HS-5 (cell line): ENCODE results near the gene ANAPC16.
"Not testable (repeated sequence)": the region's sequence is repeated elsewhere in the genome, so short reads cannot be mapped to it uniquely, and the experiment has no call there.

Experiments used
- DNase-seq: peaks from one replicate; pipeline ENCODE4 v3.0.0-alpha.2; 2012; ENCODE audit warnings: low read depth

ANAPC16 gene

DNA sequence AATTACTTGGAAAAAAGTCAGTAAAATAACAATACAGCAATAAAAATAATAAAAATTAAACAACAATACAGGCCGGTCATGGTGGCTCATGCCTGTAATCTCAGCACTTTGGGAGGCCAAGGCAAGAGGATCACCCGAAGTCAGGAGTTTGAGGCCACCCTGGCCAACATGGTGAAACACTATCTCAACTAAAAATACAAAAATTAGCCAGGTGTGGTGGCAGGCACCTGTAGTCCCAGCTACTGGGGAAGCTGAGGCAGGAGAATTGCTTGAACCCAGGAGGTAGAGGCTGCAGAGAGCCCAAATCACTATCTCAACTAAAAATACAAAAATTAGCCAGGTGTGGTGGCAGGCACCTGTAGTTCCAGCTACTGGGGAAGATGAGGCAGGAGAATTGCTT is 4.0 kb upstream of the ANAPC16 start:
- not testable (repeated sequence) for DNase-seq

DNA sequence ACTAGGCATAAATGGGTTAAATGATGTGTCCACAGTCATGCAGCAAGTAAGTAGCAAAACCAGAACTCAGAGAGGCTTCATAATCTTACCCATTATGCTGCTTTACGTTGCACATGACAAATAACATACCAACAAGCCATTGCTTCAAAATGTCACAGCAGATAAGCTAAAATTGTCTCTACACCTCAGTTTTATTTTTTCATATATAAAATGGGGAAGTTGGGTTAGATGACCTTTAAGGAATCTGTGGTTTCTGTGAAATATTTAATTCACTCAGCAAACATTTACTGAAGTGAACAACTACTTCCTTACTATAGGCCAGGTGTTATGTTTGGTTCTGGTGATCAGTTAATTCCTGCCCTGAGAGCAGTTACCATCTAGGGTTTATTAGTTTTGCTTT is 2.5 kb downstream of the ANAPC16 start:
- no peak for DNase-seq

DNA sequence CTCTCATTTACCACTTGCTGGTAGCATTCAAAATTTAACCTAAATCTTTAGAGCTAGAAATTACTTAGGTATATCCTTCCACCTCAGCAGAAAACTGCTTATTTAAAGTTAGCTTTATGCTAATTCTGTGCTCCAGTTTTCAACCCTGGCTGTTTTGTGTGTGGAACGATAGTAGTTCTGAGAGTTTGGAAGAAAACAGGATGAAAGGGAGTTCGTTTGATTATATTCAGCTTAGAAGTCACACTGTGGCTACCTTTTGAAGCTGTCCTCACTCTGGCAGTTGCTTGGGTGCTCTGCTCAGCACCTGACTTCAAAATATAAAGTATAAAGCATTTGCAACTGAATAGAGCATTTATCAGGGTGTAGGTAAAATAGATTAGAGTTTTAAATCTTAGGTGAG is 2.9 kb downstream of the ANAPC16 start:
- no peak for DNase-seq

DNA sequence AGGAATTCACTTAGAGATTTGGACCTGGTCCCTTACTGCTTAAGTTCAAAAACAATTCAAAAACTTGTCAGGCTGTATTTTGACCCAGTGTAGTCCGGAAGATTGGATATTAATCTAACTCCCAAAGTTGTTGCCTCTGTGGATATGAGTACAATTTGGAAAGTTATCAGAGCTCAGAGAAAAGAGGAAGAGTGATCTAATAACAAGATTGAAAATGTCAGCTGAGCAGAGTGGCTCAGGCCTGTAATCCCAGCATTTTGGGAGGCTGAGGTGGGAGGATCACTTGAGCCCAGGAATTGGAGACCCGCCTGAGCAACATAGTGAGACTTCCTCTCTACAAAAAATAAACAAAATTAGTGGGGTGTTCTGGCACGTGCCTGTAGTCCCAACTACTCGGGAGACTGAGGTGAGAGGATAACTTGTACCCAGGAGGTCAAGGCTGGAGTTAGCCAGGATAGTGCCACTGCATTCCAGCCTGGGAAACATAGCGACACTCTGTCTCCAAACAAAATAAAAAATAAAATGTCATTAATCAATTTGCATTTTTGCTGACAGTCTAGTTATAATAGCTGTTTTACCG is 3.5 kb downstream of the ANAPC16 start:
- DNase-seq = no peak

DNA sequence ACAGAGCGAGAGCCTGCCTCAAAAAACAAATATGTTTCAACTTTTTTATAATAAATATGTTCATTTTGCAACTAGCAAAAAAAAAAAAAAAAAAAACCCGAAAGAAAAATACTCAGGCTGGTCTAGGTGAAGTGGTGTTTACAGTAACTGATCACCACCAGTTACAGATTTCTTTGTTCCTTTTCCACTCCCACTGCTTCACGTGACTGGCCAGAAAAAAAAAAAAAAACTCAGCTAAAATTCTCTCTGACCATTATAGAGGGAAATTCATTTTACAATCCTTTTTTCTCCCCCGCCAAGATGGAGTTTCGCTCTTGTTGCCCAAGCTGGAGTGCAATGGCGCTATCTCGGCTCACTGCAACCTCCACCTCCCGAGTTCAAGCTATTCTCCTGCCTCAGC is 4.8 kb downstream of the ANAPC16 start:
- no peak for DNase-seq

DNA sequence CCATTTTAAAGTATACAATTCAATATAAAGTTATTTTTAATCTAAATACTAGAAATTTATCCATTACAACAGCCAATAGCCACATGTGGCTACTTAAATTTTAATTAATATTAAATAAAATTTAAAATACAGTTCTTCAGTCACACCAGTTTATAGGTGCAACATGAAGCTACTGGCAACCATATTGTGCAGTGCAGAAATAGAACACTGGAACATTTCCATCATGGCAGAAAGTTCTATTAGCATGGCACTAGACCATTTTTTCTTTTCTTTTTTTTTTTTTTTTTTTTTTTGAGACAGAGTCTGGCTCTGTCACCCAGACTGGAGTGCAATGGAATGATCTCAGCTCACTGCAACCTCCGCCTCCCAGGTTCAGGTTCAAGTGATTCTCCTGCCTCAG is 5.5 kb downstream of the ANAPC16 start:
- DNase-seq = no peak

DNA sequence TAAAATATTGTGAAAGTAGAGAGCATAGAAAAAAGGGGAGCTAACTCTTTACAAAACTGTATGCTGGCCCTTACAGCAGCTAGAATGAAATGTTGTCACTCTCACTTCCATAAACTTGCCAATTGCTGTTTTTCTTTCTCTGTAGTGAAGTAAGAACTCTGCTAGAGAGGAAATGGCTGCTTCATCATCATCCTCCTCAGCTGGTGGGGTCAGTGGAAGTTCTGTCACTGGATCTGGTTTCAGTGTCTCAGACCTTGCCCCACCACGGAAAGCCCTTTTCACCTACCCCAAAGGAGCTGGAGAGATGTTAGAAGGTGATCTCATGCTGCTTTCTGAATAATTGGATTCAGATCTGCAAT is 7.9 kb downstream of the ANAPC16 start:
- DNase-seq = no peak

DNA sequence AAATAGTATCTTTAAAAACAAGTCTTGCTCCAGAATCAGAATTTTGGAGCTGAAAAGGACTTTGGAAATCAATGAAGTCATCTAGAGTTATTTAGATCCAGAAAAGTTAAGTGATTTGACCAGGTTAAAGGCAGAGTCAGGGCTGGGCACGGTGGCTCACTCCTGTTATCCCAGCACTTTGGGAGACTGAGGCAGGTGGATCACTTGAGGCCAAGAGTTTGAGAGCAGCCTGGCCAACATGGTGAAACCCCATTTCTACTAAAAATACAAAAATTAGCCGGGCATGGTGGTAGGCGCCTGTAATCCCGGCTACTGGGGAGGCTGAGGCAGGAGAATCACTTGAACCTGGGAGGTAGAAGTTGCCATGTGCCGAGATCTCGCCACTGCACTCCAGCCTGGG is 8.4 kb downstream of the ANAPC16 start:
- DNase-seq = not testable (repeated sequence)

DNA sequence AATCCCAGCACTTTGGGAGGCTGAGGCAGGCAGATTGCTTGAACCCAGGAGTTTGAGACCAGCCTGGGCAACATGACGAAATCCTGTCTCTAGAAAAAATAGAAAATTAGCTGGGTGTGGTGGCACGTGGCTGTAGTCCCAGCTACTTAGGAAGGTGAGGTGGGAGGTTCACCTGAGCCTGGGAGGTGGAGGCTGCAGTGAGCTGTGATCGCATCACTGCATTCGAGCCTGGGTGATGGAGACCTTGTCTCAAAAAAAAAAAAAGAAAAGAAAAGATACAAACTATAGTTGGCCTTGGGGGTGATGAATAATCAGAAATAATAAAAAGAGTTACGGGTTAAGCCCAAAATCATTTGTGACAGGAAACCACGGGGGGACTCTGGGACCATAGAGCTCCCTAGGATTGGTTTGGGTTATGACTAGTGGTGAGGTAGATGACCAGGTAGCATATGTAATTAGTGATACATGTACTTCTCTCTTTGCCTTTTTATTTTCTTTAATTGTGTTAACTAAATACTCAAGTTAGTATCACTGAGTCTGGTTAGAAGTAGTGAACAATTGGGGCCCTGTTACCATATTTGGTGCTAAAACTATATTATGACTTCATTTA is 10.7 kb downstream of the ANAPC16 start:
- DNase-seq = no peak

DNA sequence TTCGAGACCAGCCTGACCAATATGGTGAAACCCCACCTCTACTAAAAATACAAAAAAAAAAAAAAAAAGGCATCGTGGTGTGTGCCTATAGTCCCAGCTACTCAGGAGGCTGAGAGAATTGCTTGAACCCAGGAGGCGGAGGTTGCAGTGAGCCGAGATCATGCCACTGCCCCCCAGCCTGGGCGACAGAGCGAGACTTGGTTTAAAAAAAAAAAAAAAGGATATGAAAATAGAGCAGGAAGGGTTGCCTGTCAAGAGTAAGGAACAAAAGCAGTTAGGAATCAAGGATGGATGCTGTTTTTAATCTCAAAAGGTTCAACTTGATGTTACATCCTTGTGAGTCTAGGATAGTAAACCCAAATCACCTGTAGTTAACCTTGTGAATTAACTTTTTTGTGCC is 12.0 kb downstream of the ANAPC16 start:
- DNase-seq = no peak

DNA sequence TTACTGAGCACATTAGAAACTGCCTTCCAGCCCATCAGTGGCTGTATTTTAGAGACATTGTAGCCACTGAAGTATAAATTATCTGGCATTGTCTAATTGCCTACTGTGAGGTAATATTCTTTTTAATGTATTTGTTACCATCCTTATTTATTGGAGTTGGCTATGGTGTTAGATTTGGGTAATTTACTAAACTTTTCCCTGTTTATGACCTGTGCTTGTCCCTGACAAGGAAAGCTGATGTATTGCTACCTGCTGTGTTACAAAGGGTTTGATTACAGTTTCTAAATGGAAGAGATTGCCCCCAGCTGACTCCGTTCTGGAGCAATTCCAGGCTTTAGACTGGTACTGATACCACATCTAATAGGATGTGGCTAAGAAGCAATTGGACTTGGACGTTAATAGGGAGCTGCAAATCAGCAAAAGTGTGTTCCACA is 12.5 kb downstream of the ANAPC16 start:
- no peak for DNase-seq

DNA sequence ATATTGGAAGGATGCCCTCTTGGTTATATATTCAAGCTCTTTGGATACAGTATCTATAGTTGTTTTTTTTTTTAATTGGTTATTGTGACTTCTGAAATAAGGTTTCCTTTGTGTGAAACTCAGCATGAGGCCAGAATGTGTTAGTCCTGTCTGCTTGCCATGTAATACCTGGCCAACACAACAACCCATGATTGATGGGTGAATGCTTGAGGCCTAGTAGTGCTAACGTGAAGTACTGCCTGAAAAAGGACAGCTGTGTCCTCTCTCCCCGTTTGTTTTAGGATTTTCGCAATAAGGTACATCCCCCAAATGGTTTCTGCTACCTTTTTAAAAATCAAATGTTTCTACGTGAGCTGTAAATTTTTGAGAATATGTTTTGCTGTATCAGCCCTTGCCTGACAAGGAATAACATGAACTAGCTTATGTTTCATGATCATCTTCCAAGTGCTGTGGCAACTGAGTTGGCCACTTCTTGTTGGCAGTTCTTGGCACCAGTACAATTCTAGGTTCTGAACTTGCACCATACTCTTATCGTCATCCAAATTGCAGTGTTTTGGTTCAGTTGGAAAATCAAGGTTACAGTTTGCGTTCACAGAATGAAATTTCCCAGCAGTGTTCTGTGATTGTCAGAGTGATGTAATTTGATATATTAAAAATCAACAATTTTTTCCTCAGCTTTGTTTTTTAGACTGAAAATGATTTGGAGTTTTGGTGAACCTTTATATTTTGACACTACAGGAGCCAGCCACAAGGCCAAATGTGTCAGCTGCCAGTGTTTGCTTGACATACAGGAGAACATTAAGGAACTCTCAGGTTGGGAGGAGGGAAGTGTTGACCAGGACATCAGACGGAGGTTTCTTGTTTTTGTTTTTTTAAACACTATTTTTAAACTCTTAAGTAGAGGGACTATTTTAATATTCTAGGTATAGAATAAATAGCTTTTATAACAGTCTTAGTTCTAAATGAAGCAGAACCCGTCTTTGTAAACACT is 13.7 kb downstream of the ANAPC16 start:
- no peak for DNase-seq

DNA sequence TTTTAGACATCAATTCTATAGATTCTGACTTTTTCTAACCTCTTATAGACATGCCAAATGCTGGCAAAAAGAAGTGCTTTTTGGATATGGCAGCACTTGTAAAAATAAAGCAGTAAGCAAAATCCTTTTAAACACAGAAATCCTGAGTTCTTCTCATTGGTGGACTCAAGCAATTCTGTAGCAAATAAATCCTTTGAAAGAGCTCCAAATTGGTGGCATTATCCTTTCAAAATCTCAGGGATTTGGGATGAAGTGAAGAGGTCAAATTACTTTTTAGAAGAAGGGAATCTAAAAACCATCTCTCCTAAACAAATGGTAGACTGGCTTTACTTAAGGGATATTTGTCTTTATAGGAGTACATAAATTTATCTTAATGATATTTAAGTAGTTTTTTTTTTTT is 17.8 kb downstream of the ANAPC16 start:
- DNase-seq = no peak

DNA sequence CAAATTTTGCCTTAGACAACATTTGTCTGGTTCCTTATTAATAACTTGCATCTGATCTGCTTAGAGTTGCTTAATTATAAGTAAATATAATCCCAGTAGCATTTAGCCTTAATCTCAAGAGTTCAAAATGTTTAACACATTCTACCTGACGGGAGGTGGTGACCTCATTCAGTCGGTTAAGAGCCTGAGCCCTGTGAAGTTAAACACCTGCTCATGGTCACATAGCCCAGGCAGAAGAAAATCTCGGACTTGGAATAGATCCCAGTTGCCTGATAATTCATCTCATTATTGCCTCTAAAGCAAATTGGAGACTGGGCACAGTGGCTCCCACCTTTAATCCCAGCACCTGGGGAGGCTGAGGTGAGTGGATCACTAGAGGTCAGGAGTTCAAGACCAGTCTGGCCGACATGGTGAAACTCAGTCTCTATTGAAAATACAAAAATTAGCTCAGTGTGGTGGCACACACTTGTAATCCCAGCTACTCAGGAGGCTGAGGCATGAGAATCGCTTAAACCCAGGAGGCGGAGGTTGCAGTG is 18.8 kb downstream of the ANAPC16 start:
- no peak for DNase-seq

DNA sequence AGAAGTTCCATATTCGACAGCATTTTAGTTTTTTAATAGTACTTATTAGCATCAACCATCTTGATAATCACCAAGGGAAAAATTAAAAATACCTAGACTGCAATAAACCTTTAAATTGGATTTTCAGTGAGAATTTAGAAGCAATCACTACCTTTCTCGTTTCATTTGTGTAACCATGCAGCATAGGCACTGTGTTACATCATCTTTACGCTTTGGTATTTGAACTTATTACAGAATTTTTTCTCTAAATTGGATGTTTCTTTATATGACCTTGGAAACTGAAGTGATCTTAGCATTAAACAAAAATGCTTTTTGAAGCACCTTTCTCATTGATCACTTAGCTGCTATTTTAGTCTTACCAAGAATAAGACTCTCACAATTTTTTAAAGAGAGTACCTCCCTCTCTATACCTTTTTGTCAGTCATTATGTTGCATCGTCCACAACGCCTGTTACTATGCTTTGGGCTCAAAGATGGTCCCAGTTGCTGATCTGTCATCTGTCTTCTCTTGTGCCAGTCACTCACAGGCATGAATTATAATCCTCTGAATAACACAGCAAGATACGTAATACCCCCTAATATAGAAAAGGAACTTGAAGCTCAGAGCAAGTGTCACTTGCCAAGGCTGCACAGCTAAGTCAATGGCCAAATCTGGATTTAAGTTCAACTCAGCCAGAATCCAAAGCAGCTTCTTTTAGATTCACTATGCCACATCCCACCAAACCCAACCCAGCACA is 19.9 kb downstream of the ANAPC16 start:
- DNase-seq = no peak

DNA sequence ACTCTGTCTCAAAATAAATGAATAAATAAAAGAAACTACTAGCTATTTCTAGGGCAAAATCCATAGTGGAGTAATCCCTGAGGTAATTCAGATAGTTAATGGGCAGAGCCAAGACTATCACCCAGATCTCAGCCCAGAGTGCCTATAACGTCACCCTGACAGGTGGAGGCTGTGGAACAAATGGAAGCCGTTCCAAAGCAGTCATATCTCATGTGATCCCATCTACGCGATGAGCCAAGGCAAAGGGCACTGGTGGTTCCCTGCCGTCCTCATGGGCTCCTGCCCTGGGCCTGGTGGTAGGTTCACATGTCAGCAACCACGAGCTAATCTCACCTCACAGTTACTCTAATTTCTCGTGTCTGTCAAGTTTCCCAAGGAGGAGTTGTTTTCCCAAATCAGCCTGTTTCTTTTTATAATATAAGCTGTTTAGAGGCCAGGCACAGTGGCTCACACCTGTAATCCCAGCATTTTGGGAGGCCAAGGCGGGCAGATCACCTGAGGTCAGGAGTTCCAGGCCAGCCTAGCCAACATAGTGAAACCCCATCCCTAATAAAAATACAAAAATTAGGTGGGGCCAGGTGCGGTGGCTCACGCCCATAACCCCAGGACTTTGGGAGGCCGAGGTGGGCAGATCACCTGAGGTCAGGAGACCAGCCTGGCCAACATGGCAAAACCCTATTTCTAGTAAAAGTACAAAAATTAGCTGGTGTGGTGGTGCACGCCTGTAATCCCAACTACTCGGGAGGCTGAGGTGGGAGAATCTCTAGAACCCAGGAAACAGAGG is 22.8 kb downstream of the ANAPC16 start:
- no peak for DNase-seq

DNA sequence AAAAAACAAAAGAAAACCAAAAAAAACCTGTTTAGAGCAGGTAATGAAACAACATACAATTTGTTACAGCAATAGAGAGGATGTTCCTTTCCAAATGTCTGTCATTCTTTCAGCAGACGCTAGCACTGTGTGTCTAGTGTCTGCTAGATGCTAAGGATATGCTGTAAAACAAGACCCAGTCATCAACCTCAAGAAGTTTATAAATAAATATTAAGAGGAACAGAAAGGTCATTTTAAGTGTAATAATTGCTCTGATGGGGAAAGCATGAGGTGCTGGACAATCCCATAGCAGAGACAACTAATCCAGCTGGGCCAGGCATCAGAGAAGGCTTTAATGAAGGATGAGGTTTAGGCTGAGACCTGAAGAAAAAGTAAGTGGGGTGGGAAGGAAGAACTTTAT is 23.6 kb downstream of the ANAPC16 start:
- no peak for DNase-seq

DNA sequence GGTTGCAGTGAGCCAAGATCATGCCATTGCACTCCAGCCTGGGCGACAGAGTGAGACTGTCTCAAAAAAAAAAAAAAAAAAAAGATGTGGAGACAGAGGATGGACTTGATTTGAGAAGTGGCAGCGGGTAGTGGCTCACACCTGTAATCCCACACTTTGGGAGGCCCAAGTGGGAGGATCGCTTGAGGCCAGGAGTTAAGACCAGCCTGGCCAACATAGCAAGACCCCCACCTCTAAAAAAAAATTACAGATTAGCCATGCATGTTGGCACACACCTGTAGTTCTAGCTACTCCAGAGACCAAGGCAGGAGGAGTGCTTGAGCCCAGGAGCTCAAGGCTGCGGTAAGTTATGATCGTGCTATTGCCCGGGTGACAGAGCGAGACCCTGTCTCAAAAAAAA is 24.6 kb downstream of the ANAPC16 start:
- no peak for DNase-seq

DNA sequence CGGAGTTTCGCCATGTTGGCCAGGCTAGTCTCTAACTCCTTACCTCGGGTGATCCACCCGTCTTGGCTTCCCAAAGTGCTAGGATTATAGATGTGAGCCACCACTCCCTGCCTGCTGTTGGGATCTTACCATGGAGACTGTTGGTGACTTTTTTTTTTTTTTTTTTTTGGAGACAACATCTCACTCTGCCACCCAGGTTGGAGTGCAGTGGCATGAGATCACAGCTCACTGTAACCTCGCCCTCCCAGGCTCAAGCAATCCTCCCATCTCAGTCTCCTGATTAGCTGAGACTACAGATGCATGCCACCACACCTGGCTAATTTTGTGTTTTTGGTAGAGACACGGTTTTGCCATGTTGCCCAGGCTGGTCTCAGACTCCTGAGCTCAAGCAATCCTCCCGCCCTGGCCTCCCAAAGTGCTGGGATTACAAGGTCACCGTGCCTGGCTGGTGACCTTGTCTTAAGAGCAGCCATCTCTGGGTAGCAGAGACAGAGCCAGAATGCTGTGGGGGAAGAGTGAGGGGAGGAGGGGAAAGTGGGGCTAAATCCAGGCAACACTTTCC is 26.0 kb downstream of the ANAPC16 start:
- DNase-seq = no peak

DNA sequence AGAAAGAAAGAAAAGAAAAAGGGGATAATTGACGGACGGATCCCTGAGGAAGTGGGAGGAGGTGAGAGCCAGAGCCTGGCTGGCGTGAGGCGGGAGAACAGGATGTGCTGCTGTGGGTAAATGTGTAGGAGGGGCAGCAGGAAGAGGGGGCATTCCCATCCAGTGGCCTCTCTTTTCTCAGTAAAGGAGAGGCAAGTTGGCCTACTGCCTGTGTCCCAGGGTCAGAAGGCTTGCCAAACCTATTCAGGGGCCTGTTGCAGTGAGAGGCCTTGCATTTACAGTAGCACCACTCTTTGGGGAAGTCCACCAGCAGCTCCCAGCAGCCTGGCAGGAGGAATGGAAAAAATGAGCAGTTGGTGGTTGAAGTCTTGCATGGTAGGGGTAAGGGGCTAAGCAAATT is 26.9 kb downstream of the ANAPC16 start:
- DNase-seq = no peak

DNA sequence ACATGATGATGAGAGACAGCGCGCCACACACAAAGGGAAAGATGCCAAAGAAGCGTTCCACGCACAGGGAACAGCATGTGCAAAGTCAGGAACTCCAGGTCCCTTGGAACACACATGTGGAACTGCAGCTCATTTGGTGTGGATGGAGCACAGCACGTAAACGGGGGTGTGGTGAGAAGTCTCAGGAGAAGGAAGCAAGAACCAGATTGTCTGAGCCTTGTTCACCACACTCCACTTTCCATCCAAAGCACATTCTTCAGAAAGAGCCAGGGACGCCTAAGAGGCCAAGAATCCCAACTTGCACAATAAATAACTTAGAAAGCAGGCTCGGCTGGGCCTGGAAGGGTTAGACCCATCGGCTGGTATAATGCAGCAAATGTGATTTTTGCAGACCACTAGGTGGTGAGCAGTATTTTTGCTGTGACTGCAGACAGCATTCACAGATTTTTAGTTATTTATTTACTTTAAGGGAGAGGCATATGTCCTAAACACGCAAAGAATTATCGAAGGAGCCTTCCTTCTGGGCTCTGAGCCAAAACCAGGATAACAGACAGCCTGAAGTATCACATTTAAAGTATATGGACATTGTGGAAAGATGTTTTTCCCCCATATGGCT is 28.1 kb downstream of the ANAPC16 start:
- no peak for DNase-seq
